Adrenal gland (tissue), 5 donors: ENCODE measurements around the gene CUEDC2.

Experiments
- POLR2A ChIP-seq, 2 donors: fragments of 450-650 bp; IDR thresholded peaks; one replicate each; pipeline ENCODE4 v1.6.1; 2017; ENCODE audit warnings: antibody characterized with exemption in 2 of 2, mild to moderate bottlenecking in 2 of 2, moderate library complexity in 1 of 2
- TF ChIP-seq, protein P1 (sequence below), 6 experiments: fragments of 450-650 bp in 4 of 6; fragments of 200-600 bp in 2 of 6; sonication (generic) in 1 of 6; IDR thresholded peaks; 1 replicate in 5 of 6; 2 replicates in 1 of 6; pipeline versions ENCODE4 v1.5.1 to v1.8.0; 2016 to 2021; ENCODE audit warnings: antibody characterized with exemption in 6 of 6, mild to moderate bottlenecking in 2 of 6, moderate library complexity in 1 of 6
- donor health status: DM: no; HTN: no; CAD: no.

DNA sequence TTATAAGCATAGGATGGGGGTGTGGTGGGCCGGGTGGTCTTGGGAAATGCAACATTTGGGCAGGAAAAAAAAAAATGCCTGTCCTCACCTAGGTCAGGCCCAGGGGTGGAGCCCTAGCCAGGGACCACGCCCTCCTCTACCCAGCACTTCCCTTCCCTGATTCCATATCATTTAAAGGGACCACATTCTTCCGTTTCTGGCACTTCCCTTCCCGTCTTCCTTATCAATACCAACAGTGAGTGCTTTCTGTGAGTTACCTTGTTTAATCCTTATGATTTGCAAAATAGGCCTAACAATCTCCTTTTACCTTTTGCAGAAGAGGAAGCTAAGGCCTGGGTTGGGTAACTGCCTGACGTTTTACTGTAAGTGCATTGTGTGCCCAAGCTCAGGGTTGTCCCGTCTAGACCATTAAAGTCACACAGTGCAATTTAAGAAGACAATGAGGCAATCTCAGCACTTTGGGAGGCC is 35.6 kb upstream of the CUEDC2 start:
- TF ChIP-seq, protein P1, sequence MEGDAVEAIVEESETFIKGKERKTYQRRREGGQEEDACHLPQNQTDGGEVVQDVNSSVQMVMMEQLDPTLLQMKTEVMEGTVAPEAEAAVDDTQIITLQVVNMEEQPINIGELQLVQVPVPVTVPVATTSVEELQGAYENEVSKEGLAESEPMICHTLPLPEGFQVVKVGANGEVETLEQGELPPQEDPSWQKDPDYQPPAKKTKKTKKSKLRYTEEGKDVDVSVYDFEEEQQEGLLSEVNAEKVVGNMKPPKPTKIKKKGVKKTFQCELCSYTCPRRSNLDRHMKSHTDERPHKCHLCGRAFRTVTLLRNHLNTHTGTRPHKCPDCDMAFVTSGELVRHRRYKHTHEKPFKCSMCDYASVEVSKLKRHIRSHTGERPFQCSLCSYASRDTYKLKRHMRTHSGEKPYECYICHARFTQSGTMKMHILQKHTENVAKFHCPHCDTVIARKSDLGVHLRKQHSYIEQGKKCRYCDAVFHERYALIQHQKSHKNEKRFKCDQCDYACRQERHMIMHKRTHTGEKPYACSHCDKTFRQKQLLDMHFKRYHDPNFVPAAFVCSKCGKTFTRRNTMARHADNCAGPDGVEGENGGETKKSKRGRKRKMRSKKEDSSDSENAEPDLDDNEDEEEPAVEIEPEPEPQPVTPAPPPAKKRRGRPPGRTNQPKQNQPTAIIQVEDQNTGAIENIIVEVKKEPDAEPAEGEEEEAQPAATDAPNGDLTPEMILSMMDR (IDR thresholded peaks at IDR 0.05): no peak
- TF ChIP-seq POLR2A (IDR thresholded peaks at IDR 0.05): no peak
